Osteocyte (in vitro differentiated cells): ENCODE data around the gene PKP3. TPM values are rescaled to one million over a fixed set of nuclear protein-coding genes. Genes with fewer than 3 reads are reported as not detected.
A peak's percentile ranks its signal among the peaks of the same experiment; 100 is the strongest.

Source experiments
- DNase-seq: peaks from one replicate; pipeline ENCODE4 v3.0.0; 2021; ENCODE audit warnings: mixed read lengths; ENCODE audit not compliant: unreplicated experiment; ENCODE audit errors: extremely low spot score
- H3K27ac Mint-ChIP-seq: one replicate; pipeline ENCODE4 v1.8.0; 2021; ENCODE audit warnings: mild to moderate bottlenecking, mixed read lengths; ENCODE audit not compliant: unreplicated experiment
- H3K27me3 Mint-ChIP-seq: one replicate; pipeline ENCODE4 v1.8.0; 2021; ENCODE audit warnings: mixed read lengths; ENCODE audit not compliant: unreplicated experiment
- H3K36me3 Mint-ChIP-seq: one replicate; pipeline ENCODE4 v1.8.0; 2021; ENCODE audit warnings: mixed read lengths; ENCODE audit not compliant: unreplicated experiment
- H3K4me1 Mint-ChIP-seq: one replicate; pipeline ENCODE4 v1.8.0; 2021; ENCODE audit warnings: mixed read lengths; ENCODE audit not compliant: unreplicated experiment
- H3K4me3 Mint-ChIP-seq: one replicate; pipeline ENCODE4 v1.8.0; 2021; ENCODE audit warnings: mild to moderate bottlenecking, moderate library complexity, mixed read lengths; ENCODE audit not compliant: unreplicated experiment
- H3K9me3 Mint-ChIP-seq: one replicate; pipeline ENCODE4 v1.8.0; 2021; ENCODE audit warnings: mixed read lengths; ENCODE audit not compliant: unreplicated experiment
- CTCF ChIP-seq: fragments of 200-600 bp; sonication (generic); IDR thresholded peaks from 2 replicates; pipeline ENCODE4 v1.5.0; 2021; ENCODE audit warnings: antibody characterized with exemption, mild to moderate bottlenecking, moderate library complexity
- total RNA-seq: library from RNA; stranded (reverse); gene quantifications from 2 replicates; pipeline ENCODE4 v1.2.1, GENCODE V29; 2021

PKP3 gene
- total RNA-seq, 1 donor from 2014 or later = 0.40 TPM

DNA sequence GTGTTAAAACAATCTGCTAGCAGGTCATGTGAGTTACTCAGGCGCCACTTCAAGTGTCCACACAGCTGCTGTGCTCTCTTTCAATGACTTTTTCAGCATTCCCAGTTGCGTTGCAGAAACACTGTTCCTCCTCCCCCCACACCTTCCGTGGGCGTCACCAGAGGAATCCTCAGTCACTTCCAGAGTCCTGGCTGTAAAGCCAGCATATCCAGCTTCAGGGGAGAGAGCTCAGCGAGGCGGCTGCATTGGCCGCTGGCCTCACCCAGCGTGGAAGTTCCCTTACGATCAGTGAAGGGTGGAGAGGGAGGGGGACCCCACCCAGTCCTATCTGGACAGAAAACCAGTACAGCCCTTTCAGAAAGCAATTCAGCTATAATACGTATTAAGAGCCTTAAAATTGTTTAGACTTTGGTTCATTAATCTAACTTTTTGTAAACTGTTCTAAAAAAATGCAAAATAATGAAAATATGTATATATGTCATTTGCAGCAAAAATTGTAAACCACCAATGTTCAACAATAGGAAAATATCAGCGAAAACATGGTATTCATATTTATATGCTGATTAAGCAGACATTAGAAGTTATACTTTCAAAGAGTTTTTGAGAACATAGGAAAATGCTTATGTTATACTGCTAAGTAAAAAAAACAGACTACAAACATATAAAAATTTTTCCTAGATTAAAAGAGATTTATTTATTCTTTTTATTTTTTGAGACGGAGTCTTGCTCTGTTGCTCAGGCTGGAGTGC is 50.6 kb downstream of the PKP3 start:
- Mint-ChIP-seq H3K4me1 (peaks cover 20% of the 10 kb centered on the region), H3K36me3 (no peaks in the 10 kb centered on the region), H3K27ac (peak overlapping the region; percentile 94), H3K4me3 (no peak overlapping the region), H3K9me3 (no peaks in the 10 kb centered on the region), H3K27me3 (no peaks in the 10 kb centered on the region)
- no peak for TF ChIP-seq CTCF
- no peak for DNase-seq

GRCh38 chr11:445765-446588 is 52.0 kb downstream of the PKP3 start:
- Mint-ChIP-seq H3K4me3 (no peak overlapping the region), H3K36me3 (no peaks in the 10 kb centered on the region), H3K27ac (no peak overlapping the region), H3K9me3 (no peaks in the 10 kb centered on the region), H3K4me1 (peaks cover 25% of the 10 kb centered on the region), H3K27me3 (no peaks in the 10 kb centered on the region)
- no peak for TF ChIP-seq CTCF
- DNase-seq = no peak

GRCh38 chr11:446891-447290 is 52.9 kb downstream of the PKP3 start:
- H3K36me3 Mint-ChIP-seq = no peaks in the 10 kb centered on the region
- H3K9me3 Mint-ChIP-seq = no peaks in the 10 kb centered on the region
- H3K27ac Mint-ChIP-seq = peak overlapping the region; percentile 18
- DNase-seq = no peak
- H3K4me1 Mint-ChIP-seq = peaks cover 33% of the 10 kb centered on the region
- TF ChIP-seq CTCF = no peak
- H3K27me3 Mint-ChIP-seq = no peaks in the 10 kb centered on the region
- H3K4me3 Mint-ChIP-seq = no peak overlapping the region

- peak; percentile 87 for TF ChIP-seq CTCF
- peak; percentile 98 for DNase-seq
- no peaks in the 10 kb centered on the region for H3K27me3 Mint-ChIP-seq
- no peaks in the 10 kb centered on the region for H3K9me3 Mint-ChIP-seq
- peaks cover 36% of the 10 kb centered on the region for H3K4me1 Mint-ChIP-seq
- H3K4me3 Mint-ChIP-seq = peak overlapping the region; percentile 85
- peaks cover 2% of the 10 kb centered on the region for H3K36me3 Mint-ChIP-seq
- peak overlapping the region; percentile 97 for H3K27ac Mint-ChIP-seq
Observed at GRCh38 chr11:447923-448731, 54.1 kb downstream of the PKP3 start.
